Ureter (tissue), 1 donor: ENCODE measurements around the gene HOXA3. TPM values are rescaled to one million over a fixed set of nuclear protein-coding genes. Genes with fewer than 3 reads are reported as not detected.
A peak's percentile ranks its signal among the peaks of the same experiment; 100 is the strongest.

Source experiments
- DNase-seq: peaks from one replicate; pipeline ENCODE4 v3.0.0-alpha.2; 2020; ENCODE audit warnings: low spot score
- total RNA-seq: library from RNA; stranded (reverse); gene quantifications from one replicate; pipeline ENCODE4 v1.2.4, GENCODE V29; 2023
- donor health status: DM: yes; HTN: yes; CAD: no.

HOXA3 gene
- total RNA-seq, 1 donor from 2014 or later: 16.0 TPM

- DNase-seq: peak; percentile 82
Measured at GRCh38 chr7:27156508-27156898, 4.1 kb upstream of the HOXA3 start, which contains the start of gene HOXA7. HOXA7 (minus strand) TSS chr7:27156675; CDS start chr7:27156545, 130 bp downstream.

GRCh38 chr7:27155816-27156507 lies 3.6 kb upstream of the HOXA3 start:
- peak; percentile 46 for DNase-seq

- DNase-seq: peak; percentile 49
Measured at GRCh38 chr7:27154901-27155815, 2.8 kb upstream of the HOXA3 start.

- DNase-seq: no peak
Measured at GRCh38 chr7:27154369-27154768, 2.0 kb upstream of the HOXA3 start.

GRCh38 chr7:27153526-27153925 lies 1.1 kb upstream of the HOXA3 start:
- no peak for DNase-seq

GRCh38 chr7:27152816-27153442 lies 546 bp upstream of the HOXA3 start:
- no peak for DNase-seq

- DNase-seq: no peak
Measured at GRCh38 chr7:27151341-27151930, 947 bp downstream of the HOXA3 start.

- DNase-seq: peak; percentile 79
Measured at GRCh38 chr7:27150568-27151340, 1.6 kb downstream of the HOXA3 start.

GRCh38 chr7:27149842-27150567 lies 2.4 kb downstream of the HOXA3 start:
- peak; percentile 43 for DNase-seq

- peak; percentile 43 for DNase-seq
Measured at GRCh38 chr7:27148756-27149641, 3.4 kb downstream of the HOXA3 start.

- DNase-seq: peak; percentile 54
Measured at GRCh38 chr7:27148031-27148755, 4.2 kb downstream of the HOXA3 start.

GRCh38 chr7:27147199-27148030 lies 5.0 kb downstream of the HOXA3 start, which contains the start of gene HOXA6:
HOXA6 (minus strand) TSS chr7:27147774; CDS start chr7:27147749, 25 bp downstream.
- peak; percentile 81 for DNase-seq

- no peak for DNase-seq
Measured at GRCh38 chr7:27146491-27147198, 5.7 kb downstream of the HOXA3 start.

GRCh38 chr7:27145914-27146412 lies 6.4 kb downstream of the HOXA3 start:
- DNase-seq: no peak

GRCh38 chr7:27145165-27145913 lies 7.0 kb downstream of the HOXA3 start:
- no peak for DNase-seq

GRCh38 chr7:27144781-27145164 lies 7.6 kb downstream of the HOXA3 start:
- DNase-seq: peak; percentile 43
